H1 (cell line): ENCODE results near the gene DHX29. TPM values are rescaled to one million over a fixed set of nuclear protein-coding genes. Genes with fewer than 3 reads are reported as not detected.

ENCODE experiments used
- CTCF ChIA-PET: fragments of 300-600 bp; sonication (Branson Sonifier 250); formaldehyde crosslinking; loops from one replicate; lab custom pipeline; 2021; ENCODE audit not compliant: partially characterized antibody; lab: Charles Lee
- POLR2A ChIA-PET: fragments of 300-600 bp; sonication (Branson Sonifier 250); formaldehyde crosslinking; loops from one replicate; lab custom pipeline; 2021; ENCODE audit warnings: inconsistent platforms; ENCODE audit not compliant: partially characterized antibody; lab: Charles Lee
- DNase-seq, 2 experiments: peaks; one replicate each; pipeline versions ENCODE4 v3.0.0 to v3.0.0-alpha.2; 2010 to 2022; ENCODE audit warnings: low spot score in 2 of 2, low read depth in 1 of 2, mixed read lengths in 1 of 2
- FAIRE-seq: peaks from 2 replicates; lab custom pipeline; 2011; peaks lifted over from hg19 to GRCh38; lab: Jason Lieb, UNC
- H2AFZ ChIP-seq: 2 replicates; pipeline ENCODE4 v1.8.1; 2012; ENCODE audit warnings: low read length, inconsistent platforms
- H2AK5ac ChIP-seq: 2 replicates; pipeline ENCODE4 v1.6.1; 2013; ENCODE audit warnings: low read depth, low read length
- H2BK120ac ChIP-seq: replicated peaks from 2 replicates; pipeline ENCODE3; 2013; ENCODE audit warnings: low read depth, low read length, inconsistent platforms
- H2BK12ac ChIP-seq: 2 replicates; pipeline ENCODE4 v1.6.1; 2013; ENCODE audit warnings: low read depth, low read length
- H2BK15ac ChIP-seq: 2 replicates; pipeline ENCODE4 v1.6.1; 2013; ENCODE audit warnings: low read length
- H2BK20ac ChIP-seq: 2 replicates; pipeline ENCODE4 v1.6.1; 2013; ENCODE audit warnings: low read length
- H2BK5ac ChIP-seq: 2 replicates; pipeline ENCODE4 v1.6.1; 2013; ENCODE audit warnings: low read depth, low read length
- H3K14ac ChIP-seq: 2 replicates; pipeline ENCODE4 v1.6.1; 2013; ENCODE audit warnings: inconsistent platforms; ENCODE audit not compliant: insufficient read length
- H3K18ac ChIP-seq: 2 replicates; pipeline ENCODE4 v1.6.1; 2013; ENCODE audit warnings: low read length; ENCODE audit errors: extremely low read depth
- H3K23ac ChIP-seq: 2 replicates; pipeline ENCODE4 v1.6.1; 2013; ENCODE audit warnings: inconsistent platforms; ENCODE audit not compliant: insufficient read length
- H3K23me2 ChIP-seq: 2 replicates; pipeline ENCODE4 v1.6.1; 2013; ENCODE audit warnings: low read depth, low read length
- H3K27ac ChIP-seq: 2 replicates; pipeline ENCODE4 v1.6.1; 2011; ENCODE audit warnings: low read depth, low read length, inconsistent platforms
- H3K27me3 ChIP-seq, 4 experiments: replicated peaks in 1 of 4; 1 replicate in 1 of 4; 2 replicates in 3 of 4; pipeline versions ENCODE4 v1.6.1 to v1.8.1; 2011 to 2013; ENCODE audit warnings: low read length in 3 of 4, mild to moderate bottlenecking in 3 of 4, inconsistent platforms in 2 of 4, mixed read lengths in 2 of 4, moderate library complexity in 1 of 4; ENCODE audit not compliant: control insufficient read depth in 3 of 4, insufficient read depth in 3 of 4; ENCODE audit errors: extremely low read depth in 1 of 4
- H3K36me3 ChIP-seq, 4 experiments: 2 replicates each; pipeline versions ENCODE4 v1.6.1 to v1.8.1; 2011 to 2013; ENCODE audit warnings: mild to moderate bottlenecking in 4 of 4, low read length in 3 of 4, moderate library complexity in 2 of 4, control low read depth in 1 of 4, inconsistent platforms in 1 of 4; ENCODE audit not compliant: insufficient read depth in 4 of 4, control insufficient read depth in 2 of 4
- H3K4ac ChIP-seq: replicated peaks from 2 replicates; pipeline ENCODE3; 2013; ENCODE audit warnings: low read length, low read depth, mixed read lengths, inconsistent platforms; ENCODE audit not compliant: insufficient read length
- H3K4me1 ChIP-seq, 4 experiments: replicated peaks in 1 of 4; 1 replicate in 1 of 4; 2 replicates in 3 of 4; pipeline versions ENCODE4 v1.6.1 to v1.8.1; 2011 to 2013; ENCODE audit warnings: low read length in 3 of 4, inconsistent platforms in 2 of 4, mixed read lengths in 1 of 4; ENCODE audit not compliant: insufficient read depth in 4 of 4, control insufficient read depth in 3 of 4
- H3K4me2 ChIP-seq, 2 experiments: 2 replicates each; pipeline versions ENCODE4 v1.6.1 to v1.8.1; 2011 to 2013; ENCODE audit warnings: low read depth in 2 of 2, low read length in 2 of 2, control low read depth in 1 of 2, inconsistent platforms in 1 of 2, mild to moderate bottlenecking in 1 of 2; ENCODE audit not compliant: insufficient read depth in 1 of 2
- H3K4me3 ChIP-seq, 4 experiments: fragments of 200-600, 300-600 bp in 1 of 4; sonication (generic), shearing (Covaris generic), sonication (Bioruptor Twin) in 1 of 4; 2 replicates each; pipeline versions ENCODE4 v1.5.1 to v1.8.1; 2011 to 2016; ENCODE audit warnings: low read length in 4 of 4, low read depth in 3 of 4, control low read depth in 2 of 4, inconsistent platforms in 2 of 4, mild to moderate bottlenecking in 2 of 4, mixed read lengths in 1 of 4, moderate library complexity in 1 of 4; ENCODE audit not compliant: insufficient read depth in 2 of 4; ENCODE audit errors: extremely low read depth in 1 of 4
- H3K56ac ChIP-seq: replicated peaks from 2 replicates; pipeline ENCODE3; 2013; ENCODE audit warnings: low read depth, mild to moderate bottlenecking, mixed read lengths, low read length, inconsistent platforms; ENCODE audit not compliant: insufficient read length
- H3K79me1 ChIP-seq: 2 replicates; pipeline ENCODE4 v1.6.1; 2013; ENCODE audit warnings: low read depth, low read length, control low read depth
- H3K79me2 ChIP-seq, 2 experiments: 2 replicates each; pipeline versions ENCODE4 v1.6.1 to v1.8.1; 2012 to 2013; ENCODE audit warnings: low read length in 2 of 2, mild to moderate bottlenecking in 2 of 2, inconsistent platforms in 1 of 2; ENCODE audit not compliant: insufficient read depth in 2 of 2, control insufficient read depth in 1 of 2
- H3K9ac ChIP-seq, 4 experiments: replicated peaks in 1 of 4; 1 replicate in 1 of 4; 2 replicates in 3 of 4; pipeline versions ENCODE4 v1.6.1 to v1.8.1; 2011 to 2013; ENCODE audit warnings: low read depth in 3 of 4, low read length in 3 of 4, control low read depth in 2 of 4, mild to moderate bottlenecking in 2 of 4, moderate library complexity in 2 of 4, inconsistent platforms in 1 of 4; ENCODE audit errors: extremely low read depth in 1 of 4
- H3K9me3 ChIP-seq, 2 experiments: 2 replicates each; pipeline versions ENCODE4 v1.6.1 to v1.8.1; 2012 to 2013; ENCODE audit warnings: mild to moderate bottlenecking in 2 of 2, moderate library complexity in 2 of 2, control low read depth in 1 of 2, inconsistent platforms in 1 of 2, low read depth in 1 of 2, low read length in 1 of 2, mixed read lengths in 1 of 2; ENCODE audit not compliant: insufficient read depth in 2 of 2
- H4K20me1 ChIP-seq, 2 experiments: replicated peaks in 1 of 2; 2 replicates each; pipeline versions ENCODE3 to v1.8.1; 2011 to 2013; ENCODE audit warnings: inconsistent platforms in 2 of 2, low read length in 2 of 2, mild to moderate bottlenecking in 1 of 2; ENCODE audit not compliant: insufficient read depth in 2 of 2, control insufficient read depth in 1 of 2
- H4K5ac ChIP-seq: 2 replicates; pipeline ENCODE4 v1.6.1; 2013; ENCODE audit warnings: low read length, low read depth, mixed read lengths, inconsistent platforms; ENCODE audit not compliant: insufficient read length
- H4K8ac ChIP-seq: 2 replicates; pipeline ENCODE4 v1.8.0; 2013; ENCODE audit warnings: mild to moderate bottlenecking, moderate library complexity, low read length, inconsistent platforms; ENCODE audit not compliant: insufficient read depth; ENCODE audit errors: extremely low read depth
- H4K91ac ChIP-seq: replicated peaks from 2 replicates; pipeline ENCODE3; 2013; ENCODE audit warnings: low read length, mixed read lengths, inconsistent platforms; ENCODE audit not compliant: insufficient read length
- BCL11A ChIP-seq, 2 experiments: IDR thresholded peaks; one replicate each; pipeline ENCODE4 v1.6.1; 2011; ENCODE audit warnings: low read depth in 2 of 2, low read length in 2 of 2, mild to moderate bottlenecking in 2 of 2
- BRCA1 ChIP-seq: IDR thresholded peaks from 2 replicates; pipeline ENCODE4 v1.6.1; 2012; ENCODE audit warnings: low read depth, low read length, improper control_type of control experiment
- CBX8 ChIP-seq: fragments of 300-800, 300-1000 bp; sonication (generic); IDR thresholded peaks from 2 replicates; pipeline ENCODE4 v1.7.1; 2016; ENCODE audit warnings: low read depth, low read length, borderline replicate concordance
- CTCF ChIP-seq, 3 experiments: IDR thresholded peaks; 1 replicate in 2 of 3; 2 replicates in 1 of 3; pipeline versions ENCODE4 v1.5.1 to v1.6.1; 2011; ENCODE audit warnings: low read length in 3 of 3, mild to moderate bottlenecking in 3 of 3, inconsistent platforms in 2 of 3, low read depth in 1 of 3, moderate library complexity in 1 of 3; ENCODE audit not compliant: insufficient read depth in 1 of 3; ENCODE audit errors: control extremely low read depth in 1 of 3
- EP300 ChIP-seq, 2 experiments: IDR thresholded peaks; 1 replicate in 1 of 2; 2 replicates in 1 of 2; pipeline ENCODE4 v1.6.1; 2011 to 2012; ENCODE audit warnings: low read depth in 2 of 2, low read length in 2 of 2, mild to moderate bottlenecking in 2 of 2, borderline replicate concordance in 1 of 2, inconsistent platforms in 1 of 2, moderate library complexity in 1 of 2
- EZH2 ChIP-seq: fragments of 200-600 bp; sonication (generic); IDR thresholded peaks from 2 replicates; pipeline ENCODE4 v1.7.1; 2012; ENCODE audit warnings: low read depth, mild to moderate bottlenecking, moderate library complexity, low read length, inconsistent platforms; ENCODE audit not compliant: severe bottlenecking
- MAFK ChIP-seq: IDR thresholded peaks from 2 replicates; pipeline ENCODE4 v1.6.1; 2012; ENCODE audit warnings: low read depth, mild to moderate bottlenecking, improper control_type of control experiment, low read length
- SAP30 ChIP-seq: fragments of 300-600 bp; sonication (generic); IDR thresholded peaks from 2 replicates; pipeline ENCODE4 v1.7.1; 2012; ENCODE audit warnings: low read length, moderate library complexity, mild to moderate bottlenecking, inconsistent platforms; ENCODE audit not compliant: insufficient read depth, insufficient replicate concordance
- WGBS, 2 experiments: shearing (Covaris generic) in 1 of 2; methylation state at CpG; one replicate each; pipeline versions ENCODE4 v1.1.6 to v1.1.7; 2013 to 2015; ENCODE audit warnings: low lambda C conversion rate in 2 of 2, mixed read lengths in 2 of 2, inconsistent platforms in 1 of 2, low coverage in 1 of 2, missing lambda C conversion rate in 1 of 2; ENCODE audit not compliant: insufficient replicate concordance in 2 of 2, insufficient coverage in 1 of 2, insufficient read length in 1 of 2; ENCODE audit errors: extremely low coverage in 1 of 2, missing lambda C conversion rate in 1 of 2; 5-methylcytosine and 5-hydroxymethylcytosine counted together
- polyA plus RNA-seq, 7 experiments: library from polyadenylated mRNA; depleted of rRNA in 3 of 7; stranded (reverse) in 5 of 7; unstranded in 2 of 7; fragments of >200 nt in 5 of 7; fragments of 200-250 nt in 2 of 7; gene quantifications; 1 replicate in 5 of 7; 2 replicates in 1 of 7; 4 replicates in 1 of 7; pipeline versions ENCODE4 v1.2.1 to v1.2.3, GENCODE V29; 2011 to 2013; ENCODE audit warnings: missing spikeins in 2 of 7, mixed read lengths in 2 of 7
- total RNA-seq: library from RNA; stranded (reverse); fragmentation: NEBNext Ultra II Directional; extraction: Animal tissue kit (Norgen Biotek cat#: 25700); gene quantifications from 2 replicates; pipeline ENCODE4 v1.2.1, GENCODE V29; 2021

Gene DHX29
- total and polyA plus RNA-seq, 2 of the 8 experiments (the other 6 are each of a cell fraction or from before 2014, with no cell fraction given), result 3.4 to 32.1 TPM

GRCh38 chr5:55232271-55232984 is 75.1 kb downstream of the DHX29 start:
- peak in 1 of 2 experiments; percentile 83 for DNase-seq
- no peak for TF ChIP-seq MAFK
- no peak for TF ChIP-seq BCL11A (IDR thresholded peaks at IDR 0.05; ENCODE audit: low read depth in 2 of 2, low read length in 2 of 2)
- no peak for TF ChIP-seq SAP30
- TF ChIP-seq EZH2, result peak; percentile 85
- TF ChIP-seq EP300 (IDR thresholded peaks at IDR 0.05; ENCODE audit: borderline replicate concordance in 1 of 2, low read depth in 2 of 2, low read length in 2 of 2), result no peak
- 0 out of 2 replicates have a peak, but pooled peaks have one; percentile 7 for TF ChIP-seq CBX8
- no peak for TF ChIP-seq CTCF (IDR thresholded peaks at IDR 0.05; ENCODE audit: control extremely low read depth in 1 of 3, insufficient read depth in 1 of 3, low read depth in 1 of 3, low read length in 3 of 3)
- TF ChIP-seq BRCA1, result no peak

More at GRCh38 chr5:55232271-55232984, 75.1 kb downstream of the DHX29 start:
- H3K4me3 ChIP-seq, result peak overlapping the region; percentile 45 to 70 (median 60)
- no peak overlapping the region for H3K27ac ChIP-seq
- H3K14ac ChIP-seq, result no peak overlapping the region
- no peaks in the 10 kb centered on the region for H3K79me1 ChIP-seq
- no peak overlapping the region for H2BK15ac ChIP-seq
- peak overlapping the region; percentile 60 for H3K18ac ChIP-seq
- no peak overlapping the region for H3K9ac ChIP-seq
- FAIRE-seq, result no peak
- ChIA-PET CTCF (interaction anchor here (0.6 to 13.6 kb wide), 11 partner anchors 9 to 837 kb away, joined by 3 to 143 read pairs (median 4); partner anchors contain the start of genes CDC20B and GPX8), POLR2A (interaction anchor here (1.0 to 3.7 kb wide), 8 partner anchors 9 to 80 kb away, joined by 3 to 21 read pairs (median 4); partner anchors contain the start of genes DHX29 and MTREX)
- H2BK120ac ChIP-seq, result no peak overlapping the region
- peaks cover 21% of the 10 kb centered on the region; the same call in 1 of the 2 replicates for H3K23me2 ChIP-seq
- H3K4me1 ChIP-seq, result peaks cover 2 to 32% (median 17%) of the 10 kb centered on the region in 4 experiments
- H3K36me3 ChIP-seq, result peaks cover 0 to 5% (median 0%) of the 10 kb centered on the region in 4 experiments; a peak in 2 of 8 replicates
- H3K4ac ChIP-seq, result no peak overlapping the region
- peak overlapping the region; percentile 92 to 96 for H3K4me2 ChIP-seq
- H3K79me2 ChIP-seq, result no peaks in the 10 kb centered on the region
- H3K23ac ChIP-seq, result no peak overlapping the region
- H3K56ac ChIP-seq, result no peak overlapping the region
- H4K91ac ChIP-seq, result no peak overlapping the region
- H2AK5ac ChIP-seq, result no peak overlapping the region
- no peaks in the 10 kb centered on the region for H3K9me3 ChIP-seq
- WGBS, 2 experiments, result 3% methylated on average over 45 of the region's 45 CpGs; no CpG with 5 or more reads in 1 of the 2 experiments
- H2AFZ ChIP-seq, result peak overlapping the region; percentile 25; the same call in 1 of the 2 replicates
- H4K8ac ChIP-seq, result peak overlapping the region; percentile 48; the same call in 1 of the 2 replicates
- no peak overlapping the region for H2BK20ac ChIP-seq
- H4K5ac ChIP-seq, result no peak overlapping the region
- H2BK5ac ChIP-seq, result no peak overlapping the region
- peak overlapping the region; percentile 71; the same call in 1 of the 2 replicates for H2BK12ac ChIP-seq
- peaks cover 63 to 93% (median 86%) of the 10 kb centered on the region in 4 experiments for H3K27me3 ChIP-seq
- H4K20me1 ChIP-seq, result peaks cover 5 to 24% of the 10 kb centered on the region in 2 experiments
